OCI-LY1 (cell line): ENCODE measurements around the gene HOXA7.

Source experiments
- EZH2 ChIP-seq: fragments of 200-600 bp; sonication (generic), shearing (Covaris generic); IDR thresholded peaks from 2 replicates; pipeline ENCODE4 v1.8.0; 2017; ENCODE audit warnings: borderline replicate concordance, mixed run types, mild to moderate bottlenecking, antibody characterized with exemption, low read length, moderate library complexity, mixed read lengths
- TF ChIP-seq, protein P1 (sequence below): fragments of 200-600 bp; sonication (generic), shearing (Covaris generic); IDR thresholded peaks from 2 replicates; pipeline ENCODE4 v1.5.1; 2017; ENCODE audit warnings: mild to moderate bottlenecking, antibody characterized with exemption, low read length, moderate library complexity, mixed read lengths

DNA sequence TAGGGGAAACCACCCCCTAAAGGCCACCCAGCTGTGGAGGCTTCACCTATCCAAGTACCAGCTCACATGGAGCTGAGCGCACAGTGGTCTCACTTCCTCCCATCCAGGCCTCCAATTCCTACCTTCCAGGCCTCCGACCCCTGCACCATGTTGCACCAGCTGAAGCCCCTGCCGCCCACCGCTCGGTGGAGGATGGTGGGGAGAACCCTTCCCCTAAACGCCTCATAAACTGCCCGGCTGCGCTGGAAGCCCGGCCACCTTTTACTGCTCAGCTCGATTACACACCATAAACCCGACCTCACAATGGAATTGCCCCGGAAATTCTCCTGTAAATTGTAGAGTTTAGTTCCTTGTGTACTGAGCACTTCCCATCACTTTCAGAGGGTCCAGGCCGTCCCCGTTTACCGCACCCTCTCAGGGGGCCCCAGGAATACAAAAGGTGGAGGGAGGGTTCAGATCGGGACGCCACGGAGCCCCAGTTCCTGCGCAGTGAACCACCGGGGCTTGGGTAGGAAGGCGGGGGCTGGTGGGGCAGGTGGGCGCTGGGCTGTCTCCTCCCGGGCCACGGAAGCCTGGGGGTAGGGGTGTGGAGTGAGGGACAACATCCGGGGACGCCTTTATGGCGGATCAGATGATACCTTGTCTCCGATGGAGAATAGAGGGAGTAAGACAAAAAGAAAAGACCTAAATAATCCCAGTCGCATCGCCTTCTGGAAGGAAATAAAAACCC lies 1.4 kb upstream of the HOXA7 start:
- TF ChIP-seq, protein P1, sequence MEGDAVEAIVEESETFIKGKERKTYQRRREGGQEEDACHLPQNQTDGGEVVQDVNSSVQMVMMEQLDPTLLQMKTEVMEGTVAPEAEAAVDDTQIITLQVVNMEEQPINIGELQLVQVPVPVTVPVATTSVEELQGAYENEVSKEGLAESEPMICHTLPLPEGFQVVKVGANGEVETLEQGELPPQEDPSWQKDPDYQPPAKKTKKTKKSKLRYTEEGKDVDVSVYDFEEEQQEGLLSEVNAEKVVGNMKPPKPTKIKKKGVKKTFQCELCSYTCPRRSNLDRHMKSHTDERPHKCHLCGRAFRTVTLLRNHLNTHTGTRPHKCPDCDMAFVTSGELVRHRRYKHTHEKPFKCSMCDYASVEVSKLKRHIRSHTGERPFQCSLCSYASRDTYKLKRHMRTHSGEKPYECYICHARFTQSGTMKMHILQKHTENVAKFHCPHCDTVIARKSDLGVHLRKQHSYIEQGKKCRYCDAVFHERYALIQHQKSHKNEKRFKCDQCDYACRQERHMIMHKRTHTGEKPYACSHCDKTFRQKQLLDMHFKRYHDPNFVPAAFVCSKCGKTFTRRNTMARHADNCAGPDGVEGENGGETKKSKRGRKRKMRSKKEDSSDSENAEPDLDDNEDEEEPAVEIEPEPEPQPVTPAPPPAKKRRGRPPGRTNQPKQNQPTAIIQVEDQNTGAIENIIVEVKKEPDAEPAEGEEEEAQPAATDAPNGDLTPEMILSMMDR: no peak
- TF ChIP-seq EZH2: no peak
